ENCODE data around the gene TBL1XR1. TPM values are rescaled to one million over a fixed set of nuclear protein-coding genes. Genes with fewer than 3 reads are reported as not detected.

TBL1XR1 gene
- total RNA-seq, 1 experiment from 2014 or later, result 88.3 TPM

DNA sequence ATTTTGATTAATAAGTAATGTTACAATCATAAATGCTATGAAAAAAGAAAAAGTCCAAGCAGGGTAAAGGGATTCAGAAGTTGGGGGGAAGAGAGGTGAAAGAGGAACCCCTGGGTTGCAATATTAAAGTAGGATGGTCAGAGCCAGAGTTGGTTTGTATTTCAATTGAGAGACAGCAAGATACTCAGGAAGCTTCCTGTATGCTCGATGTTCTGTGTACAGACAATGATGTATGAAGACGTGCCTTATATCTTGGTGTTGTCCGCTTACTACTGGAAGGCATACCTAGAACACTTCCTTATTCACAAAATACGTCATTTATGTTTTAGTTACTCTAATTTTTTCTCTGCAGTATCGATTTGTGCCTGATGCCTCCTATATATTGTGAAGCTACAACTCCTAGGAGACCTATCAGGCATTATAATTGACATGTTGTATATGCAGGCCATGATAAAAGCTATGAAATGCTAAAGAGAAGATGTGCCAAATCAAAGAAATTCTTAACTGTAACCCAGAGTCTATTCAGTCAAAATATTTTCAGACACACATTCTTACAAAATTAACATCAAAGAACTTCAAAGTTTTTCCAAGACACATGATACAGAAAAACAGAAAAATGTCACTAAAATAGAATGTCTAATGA lies 87.5 kb downstream of the TBL1XR1 start:
- DNase-seq (ENCODE audit: low spot score), result no peak

DNA sequence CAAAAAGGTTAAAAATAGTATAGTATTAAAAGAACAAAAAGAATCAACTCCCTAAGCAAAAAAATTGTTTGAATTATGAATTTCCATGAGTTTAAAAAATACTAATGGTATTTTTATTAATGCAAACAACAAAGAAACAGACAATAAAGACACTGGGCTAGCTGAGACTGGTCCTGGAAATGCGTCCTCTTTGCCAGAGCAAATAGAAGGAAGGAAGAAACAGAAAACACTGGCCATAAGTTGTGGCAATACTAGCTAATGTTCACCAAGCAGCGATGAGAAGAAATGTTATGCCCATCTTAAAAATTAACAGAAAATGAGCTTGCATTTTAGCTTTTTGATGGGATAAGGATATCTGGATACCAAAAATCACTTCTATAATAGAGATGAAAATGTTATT lies 88.6 kb downstream of the TBL1XR1 start:
- DNase-seq (ENCODE audit: low spot score), result no peak

DNA sequence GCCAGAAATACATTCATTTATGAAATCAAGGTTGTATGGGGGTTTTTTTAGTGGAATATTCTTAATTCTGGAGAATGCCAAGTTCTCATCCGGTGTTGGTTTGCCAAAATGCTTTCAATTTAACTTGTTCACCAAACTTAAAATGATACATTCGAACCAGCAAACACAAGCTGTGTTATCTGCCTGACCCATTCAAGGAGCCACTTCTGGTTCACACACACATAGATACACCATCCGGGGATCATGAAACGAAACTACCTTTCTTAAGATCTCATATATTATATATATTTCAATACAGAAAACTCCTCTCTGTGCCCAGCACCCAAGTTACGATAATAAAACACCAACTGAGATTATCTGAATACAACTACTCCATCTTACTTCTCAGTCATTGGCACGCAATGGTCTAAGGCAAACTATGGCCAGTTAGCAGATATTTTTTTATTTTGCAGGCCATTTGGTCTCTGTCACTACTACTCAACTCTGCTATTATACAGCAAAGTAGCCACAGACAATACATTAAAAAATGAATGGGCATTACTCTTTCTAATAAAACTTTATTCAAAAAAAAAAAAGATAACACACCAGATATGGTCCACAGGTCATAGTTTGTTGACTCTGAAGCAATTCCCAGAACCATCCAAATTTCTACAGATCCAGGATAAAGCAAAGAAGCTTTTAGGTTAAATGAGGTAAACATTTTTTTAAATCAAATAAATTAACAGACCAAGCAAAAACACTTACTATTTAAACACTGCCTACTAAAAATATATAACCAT lies 89.6 kb downstream of the TBL1XR1 start:
- no peak for DNase-seq (ENCODE audit: low spot score)

DNA sequence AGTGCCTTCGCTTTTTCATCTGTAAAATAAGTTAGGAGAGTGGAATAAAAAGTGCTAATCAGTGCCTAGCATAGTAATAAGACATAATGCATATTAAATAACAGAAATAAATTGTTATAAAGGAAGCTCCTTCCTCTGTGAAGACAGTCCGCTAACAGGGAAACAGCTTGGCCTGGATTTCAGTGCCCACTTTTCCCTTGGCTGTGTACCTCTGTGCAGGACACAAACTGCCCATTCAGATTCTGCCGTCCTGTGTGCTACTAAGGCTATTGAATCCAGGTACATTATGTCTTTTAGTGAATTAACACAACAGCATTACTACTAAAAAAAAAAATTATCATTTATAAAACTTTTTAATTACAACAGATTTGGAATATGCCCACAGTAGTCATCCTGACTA lies 90.7 kb downstream of the TBL1XR1 start:
- DNase-seq (ENCODE audit: low spot score), result no peak

DNA sequence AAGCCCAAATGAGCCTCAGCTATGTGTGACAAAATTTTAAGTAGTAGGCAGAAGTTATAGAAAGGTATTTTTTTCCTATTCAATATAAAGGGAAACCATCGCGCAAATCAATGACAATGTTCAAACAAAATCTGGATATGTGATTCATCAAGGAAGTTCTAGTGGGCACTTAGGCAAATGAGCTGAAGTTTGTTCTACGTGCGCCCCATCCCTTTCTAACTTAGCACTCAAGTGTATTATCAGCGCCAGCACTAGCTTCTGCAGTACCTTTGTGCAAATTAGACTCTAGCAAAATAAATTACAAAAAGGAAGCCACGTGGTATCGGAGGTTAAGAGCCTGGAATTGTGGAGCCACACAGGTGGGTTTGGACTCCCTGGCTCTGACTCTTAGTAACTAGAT lies 91.1 kb downstream of the TBL1XR1 start:
- no peak for DNase-seq (ENCODE audit: low spot score)

DNA sequence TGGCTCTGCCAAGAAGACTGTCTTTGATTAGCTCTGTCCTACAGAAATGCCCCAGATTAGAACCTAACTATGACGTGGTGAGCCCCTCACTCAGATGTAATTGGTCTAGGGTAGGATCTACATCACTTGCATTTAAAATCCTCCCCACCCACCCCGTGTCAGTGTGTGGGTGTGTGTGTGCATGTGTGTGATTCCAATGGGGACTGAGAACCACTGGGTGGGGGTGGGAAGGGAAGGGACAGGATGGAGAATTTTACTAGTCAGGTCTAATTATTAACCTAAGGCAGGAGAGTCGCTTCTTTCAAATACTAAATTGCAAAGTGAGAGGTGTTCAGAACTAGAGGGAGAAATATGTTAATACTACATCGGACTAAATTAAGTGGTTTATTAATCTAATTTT lies 91.7 kb downstream of the TBL1XR1 start:
- DNase-seq (ENCODE audit: low spot score), result no peak

DNA sequence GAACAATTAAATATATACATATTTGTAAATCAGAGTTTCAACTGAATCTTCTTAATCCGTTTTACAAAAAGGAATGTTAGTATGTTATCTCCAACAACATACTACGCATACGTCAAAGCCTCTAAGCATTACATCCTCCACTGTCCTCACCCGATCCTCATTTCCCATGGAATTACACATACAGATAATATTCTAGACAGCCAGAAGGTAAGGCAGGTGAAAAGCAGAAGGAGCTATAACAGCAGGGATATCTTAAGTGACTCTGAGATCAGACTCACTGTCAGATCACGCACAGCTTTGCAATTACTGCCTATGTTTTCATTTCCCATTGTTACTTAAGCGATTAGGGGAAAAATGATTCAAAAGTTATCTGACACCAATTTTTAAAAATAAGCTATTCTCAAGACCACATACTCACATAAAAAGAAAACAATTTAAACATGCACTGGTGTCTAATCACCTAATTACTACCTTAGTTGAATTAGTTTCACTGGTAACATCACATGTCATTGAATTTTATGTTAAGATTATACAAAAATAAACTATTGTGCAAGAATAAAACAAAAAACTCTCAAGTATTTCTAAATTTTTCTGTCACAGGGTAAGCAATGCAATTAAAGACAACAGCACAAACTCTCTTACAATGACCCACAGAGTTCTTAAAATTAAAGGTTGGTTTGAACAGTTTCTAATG lies 92.8 kb downstream of the TBL1XR1 start:
- no peak for DNase-seq (ENCODE audit: low spot score)

DNA sequence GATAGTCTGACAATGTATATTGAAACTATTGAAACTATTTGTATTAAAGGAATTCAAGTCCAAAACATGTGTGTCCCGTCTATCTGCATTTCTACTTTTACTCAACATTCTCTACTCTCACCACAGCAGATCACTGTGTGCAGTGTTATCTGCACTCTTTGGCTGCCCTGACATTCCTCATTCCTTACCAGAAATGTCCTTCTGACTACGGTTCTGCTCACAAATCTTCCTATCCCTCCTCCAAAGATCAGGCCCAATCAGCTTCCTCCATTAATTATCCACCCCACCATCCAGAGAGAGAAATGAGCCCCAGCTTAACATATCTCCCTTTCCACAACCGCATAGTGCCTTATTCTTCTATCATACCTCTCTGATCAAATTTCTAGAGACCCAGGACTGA lies 94.7 kb downstream of the TBL1XR1 start:
- DNase-seq (ENCODE audit: low spot score), result no peak

DNA sequence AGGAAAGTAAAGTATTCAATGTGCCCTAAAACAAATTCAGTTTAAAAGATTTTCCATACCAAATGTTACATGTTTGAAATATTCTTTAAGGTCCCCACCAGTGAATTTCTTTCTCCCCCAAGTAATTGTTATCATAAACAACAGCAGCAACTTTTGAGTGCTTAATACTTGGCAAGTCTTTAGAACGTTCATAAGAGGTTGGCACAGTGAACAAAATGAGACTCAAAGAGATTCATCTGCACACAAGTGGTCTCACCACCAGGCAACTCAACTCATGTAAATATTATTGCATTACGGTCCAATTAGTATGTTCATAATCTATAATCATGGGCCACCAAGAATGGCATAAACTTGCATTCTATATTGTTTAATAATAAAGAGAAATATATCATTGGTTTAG lies 98.7 kb downstream of the TBL1XR1 start:
- DNase-seq (ENCODE audit: low spot score), result no peak

DNA sequence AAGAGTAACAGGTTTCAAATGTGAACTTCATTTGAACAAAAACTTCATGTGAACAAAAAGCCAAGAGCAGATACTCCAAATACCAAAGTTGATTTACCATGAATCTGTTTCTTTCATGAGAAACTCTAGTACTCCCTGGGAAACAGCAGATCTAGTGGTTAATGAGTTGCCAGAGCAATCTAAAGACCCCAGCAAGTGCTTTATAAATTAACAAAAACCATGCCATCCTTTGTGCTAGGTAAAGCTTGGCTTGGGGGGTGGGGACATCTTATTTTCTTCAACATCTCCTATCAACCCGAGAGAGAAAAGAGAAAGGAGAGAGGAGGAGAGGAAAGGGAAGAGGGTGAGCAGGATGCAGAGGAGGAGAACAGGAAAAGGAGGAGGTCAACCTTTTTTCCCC lies 100.7 kb downstream of the TBL1XR1 start:
- DNase-seq (ENCODE audit: low spot score), result no peak

DNA sequence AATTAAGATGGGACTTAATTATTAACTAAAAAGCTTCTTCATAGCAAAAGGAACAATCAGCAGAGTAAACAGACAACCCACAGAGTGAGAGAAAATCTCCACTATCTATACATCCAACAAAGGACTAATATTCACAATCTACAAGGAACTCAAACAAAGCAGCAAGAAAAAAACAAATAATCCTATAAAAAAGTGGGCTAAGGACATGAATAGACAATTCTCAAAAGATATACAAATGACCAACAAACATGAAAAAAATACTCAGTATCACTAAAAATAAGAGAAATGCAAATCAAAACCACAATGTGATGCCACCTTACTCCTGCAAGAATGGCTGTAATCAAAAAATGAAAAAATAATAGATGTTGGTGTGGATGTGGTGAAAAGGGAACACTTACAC lies 103.3 kb downstream of the TBL1XR1 start:
- no peak for DNase-seq (ENCODE audit: low spot score)

DNA sequence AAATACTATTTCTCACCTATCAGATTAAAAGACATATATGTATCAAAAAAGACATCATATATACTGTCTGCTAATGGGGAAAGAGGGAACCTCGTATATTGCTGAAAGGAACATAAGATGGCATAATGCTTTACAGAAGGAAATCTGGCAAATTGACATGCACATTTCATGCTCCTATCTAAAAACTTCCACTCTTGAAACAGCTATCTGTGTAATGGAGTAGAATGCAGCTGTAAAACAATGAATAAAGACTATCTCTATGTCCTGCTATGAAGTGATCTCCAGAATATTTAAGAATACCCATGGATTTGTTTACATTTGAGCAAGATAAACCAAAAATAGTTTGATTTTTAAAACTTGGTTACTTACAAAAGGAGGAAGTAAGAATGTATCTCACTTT lies 107.4 kb downstream of the TBL1XR1 start:
- DNase-seq (ENCODE audit: low spot score), result no peak

DNA sequence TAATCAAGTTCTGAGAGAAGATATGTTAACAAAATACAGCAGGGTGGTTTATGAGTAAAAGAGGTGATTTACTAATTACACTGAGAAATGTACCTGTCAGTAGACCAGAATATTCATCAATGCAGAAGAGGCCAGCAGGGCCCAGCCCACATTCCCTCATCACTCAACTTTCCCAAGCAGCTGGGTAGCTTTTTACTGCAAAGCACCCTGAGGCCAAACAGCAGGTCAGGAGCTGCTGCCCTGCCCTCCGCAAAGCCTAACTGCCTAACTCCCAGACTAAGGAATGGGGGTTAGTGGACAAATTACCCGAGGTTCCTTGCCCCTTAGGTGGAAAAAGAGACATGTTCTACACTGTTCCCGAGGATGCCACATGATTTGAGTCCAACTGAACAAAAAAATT lies 108.2 kb downstream of the TBL1XR1 start:
- DNase-seq (ENCODE audit: low spot score), result no peak

DNA sequence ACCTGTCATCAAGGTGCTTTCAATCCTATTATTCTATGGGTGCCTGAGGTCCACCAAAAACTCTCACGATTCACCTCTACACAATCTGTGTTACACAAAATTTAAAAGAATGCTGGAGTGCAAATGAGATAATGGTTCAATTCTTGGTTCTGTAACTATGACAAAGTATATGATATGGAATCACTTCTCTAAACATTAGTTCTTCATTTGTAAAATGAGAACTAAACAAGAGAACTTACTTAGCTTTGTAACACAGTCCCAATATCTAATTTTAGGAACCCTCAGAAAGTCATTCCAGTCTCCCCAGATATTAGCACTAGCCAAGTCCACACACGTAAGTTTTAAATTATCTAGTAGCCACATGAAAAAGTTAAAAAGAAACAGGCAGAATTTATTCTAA lies 111.5 kb downstream of the TBL1XR1 start:
- DNase-seq (ENCODE audit: low spot score), result no peak

DNA sequence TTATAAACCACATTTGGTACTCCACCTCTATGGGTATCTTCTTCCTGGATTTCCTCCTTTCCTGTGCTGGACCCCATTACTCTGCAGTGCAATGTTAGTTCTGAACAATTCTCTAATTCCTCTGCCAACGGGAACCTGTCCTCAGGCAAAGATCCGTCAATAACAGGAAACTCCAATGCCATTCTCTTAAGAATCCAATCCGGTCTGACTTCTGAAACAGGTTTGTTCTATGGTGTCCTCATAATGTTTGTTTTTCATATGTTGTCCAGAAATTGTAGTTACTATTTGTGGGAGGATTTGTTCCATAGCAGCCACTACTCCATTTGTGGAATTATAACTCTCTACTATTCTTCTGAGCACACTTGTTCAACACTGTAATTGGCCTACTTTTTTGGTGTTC lies 112.7 kb downstream of the TBL1XR1 start:
- no peak for DNase-seq (ENCODE audit: low spot score)

DNA sequence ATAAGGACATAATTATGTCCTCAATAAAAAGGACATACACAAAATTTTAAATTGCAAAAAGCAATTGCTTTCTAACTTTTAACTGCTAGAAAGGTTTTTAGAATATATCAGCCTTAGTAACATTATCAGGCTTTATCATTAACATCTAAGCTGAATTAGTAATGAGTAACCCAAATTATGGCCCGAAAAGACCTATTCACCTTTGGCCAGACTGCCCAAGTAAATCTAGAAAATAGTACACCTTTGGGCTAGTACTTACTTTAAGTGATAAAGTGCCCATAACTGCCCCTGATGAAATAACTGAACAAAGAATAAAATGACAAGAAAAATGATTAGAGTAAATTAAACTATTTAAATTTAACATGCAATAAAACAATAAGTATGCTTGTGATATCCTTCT lies 117.2 kb downstream of the TBL1XR1 start:
- DNase-seq (ENCODE audit: low spot score), result no peak

DNA sequence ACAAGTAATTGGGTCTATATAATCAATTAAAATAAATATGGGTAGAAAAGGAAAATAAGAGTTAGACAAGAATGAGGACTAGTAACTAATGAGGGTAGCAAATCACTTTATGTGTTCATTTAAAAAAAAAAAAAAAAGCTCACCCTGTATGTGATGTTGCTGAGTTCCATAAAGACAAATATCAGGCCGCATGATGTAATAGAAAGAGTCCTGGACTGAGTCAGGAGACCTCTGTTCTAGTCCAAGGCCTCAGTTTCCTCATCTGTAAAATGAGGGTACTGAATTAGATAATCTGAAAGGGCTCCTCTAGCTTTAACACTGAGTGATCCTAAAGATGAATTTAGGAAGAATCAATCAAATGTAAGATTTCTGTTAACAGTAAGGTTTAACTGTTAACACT lies 117.6 kb downstream of the TBL1XR1 start:
- DNase-seq (ENCODE audit: low spot score), result no peak

DNA sequence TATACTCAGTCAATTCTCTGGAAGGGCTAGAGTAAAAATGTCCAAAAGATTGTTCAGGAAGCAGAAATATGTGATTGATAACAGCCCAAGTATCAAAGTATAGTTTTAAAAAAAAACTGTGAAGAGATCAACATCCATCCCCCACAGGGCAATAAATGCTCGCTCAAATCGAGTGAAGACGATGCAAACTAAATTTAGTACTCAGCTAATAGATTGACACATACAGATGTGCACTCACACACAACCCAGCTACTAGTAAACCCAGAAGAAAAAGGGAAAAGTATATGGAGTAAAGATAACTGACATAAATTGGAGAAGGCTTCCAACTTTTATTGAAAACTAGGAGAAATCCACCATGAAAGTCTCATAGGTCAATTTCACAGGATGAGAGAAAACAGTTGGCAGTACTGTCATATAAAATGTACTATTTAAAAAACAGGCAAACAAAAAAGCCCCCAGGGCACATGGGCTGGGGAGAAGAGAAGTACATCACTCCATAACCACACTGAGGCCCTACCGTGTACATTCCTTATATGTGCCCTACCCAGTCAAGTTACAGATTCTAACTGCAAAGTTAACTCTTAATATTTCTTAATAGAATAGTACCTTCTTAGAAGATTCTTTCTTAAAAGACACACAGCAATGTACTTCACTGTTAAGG lies 125.7 kb downstream of the TBL1XR1 start:
- DNase-seq (ENCODE audit: low spot score), result no peak

DNA sequence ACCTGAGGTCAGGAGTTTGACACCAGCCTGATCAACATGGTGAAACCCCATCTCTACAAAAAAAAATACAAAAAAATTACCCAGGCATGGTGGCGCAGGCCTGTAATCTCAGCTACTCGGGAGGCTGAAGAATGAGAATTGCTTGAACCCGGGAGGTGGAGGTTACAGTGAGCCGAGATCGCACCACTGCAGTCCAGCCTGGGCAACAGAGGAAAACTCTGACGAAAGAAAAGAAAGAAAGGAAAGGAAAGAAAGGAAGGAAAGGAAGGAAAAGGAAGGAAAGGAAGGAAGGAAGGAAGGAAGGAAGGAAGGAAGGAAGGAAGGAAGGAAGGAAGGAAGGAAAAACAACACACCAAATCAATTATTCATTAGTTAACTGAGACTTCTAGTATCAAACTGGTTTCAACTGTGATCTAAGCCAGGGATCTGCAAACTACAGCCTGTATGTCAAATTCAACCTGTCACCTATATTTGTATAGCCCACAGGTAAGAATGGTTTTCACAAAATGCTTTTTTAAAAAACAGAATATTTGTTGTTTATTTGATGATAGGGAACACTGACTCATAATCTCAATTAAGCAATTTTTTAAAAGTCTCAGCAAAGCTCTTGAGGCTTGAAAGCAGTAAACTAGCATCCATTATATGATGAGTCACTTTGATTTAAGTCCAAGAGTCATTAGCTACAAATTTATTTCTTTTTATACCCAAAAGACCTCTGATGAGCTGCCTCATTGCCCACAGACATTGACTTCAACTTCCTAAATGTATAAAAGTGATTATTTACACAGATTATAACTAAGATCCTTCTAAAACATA lies 127.6 kb downstream of the TBL1XR1 start:
- DNase-seq (ENCODE audit: low spot score), result peak; percentile 65

DNA sequence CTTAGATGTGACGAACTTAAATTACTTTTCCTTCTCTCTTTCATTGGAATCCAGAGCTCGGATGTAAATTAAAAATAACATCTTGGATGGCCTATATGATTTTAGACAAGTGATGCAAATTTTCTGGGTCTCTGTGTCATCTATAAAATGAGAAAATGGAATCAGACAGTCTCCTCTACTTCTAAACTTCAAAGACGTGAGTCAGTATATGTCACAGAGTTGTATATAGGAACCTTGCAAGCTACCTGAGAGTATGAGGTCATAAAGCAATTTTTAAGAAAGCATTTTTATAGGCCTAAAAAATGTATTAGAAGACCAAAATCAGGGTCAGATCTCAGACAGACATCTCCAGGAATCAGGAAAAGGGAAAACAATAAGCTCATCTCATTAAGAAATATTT lies 128.3 kb downstream of the TBL1XR1 start:
- DNase-seq (ENCODE audit: low spot score), result no peak

DNA sequence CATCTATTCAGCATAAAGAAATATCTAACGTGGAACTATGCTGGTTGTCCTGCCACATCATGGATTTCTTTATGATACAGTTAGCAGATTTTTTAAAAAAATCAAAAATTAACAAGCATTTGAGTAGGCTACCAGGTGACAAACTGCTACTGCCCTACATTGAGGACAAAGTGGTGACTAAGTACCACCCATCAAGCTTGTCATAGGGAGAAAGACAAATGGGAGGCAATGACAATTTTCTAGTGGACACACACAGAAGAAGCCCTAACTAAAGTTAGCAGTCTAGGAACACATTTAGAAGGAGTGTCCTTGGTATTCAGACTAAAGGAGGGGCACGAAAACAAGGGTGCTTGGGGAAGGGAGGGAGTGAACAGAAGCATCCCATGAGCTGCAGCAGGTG lies 131.2 kb downstream of the TBL1XR1 start:
- DNase-seq (ENCODE audit: low spot score), result no peak
